Kidney (tissue), 14 donors: ENCODE results near the gene SLC39A3. TPM values are rescaled to one million over a fixed set of nuclear protein-coding genes. Genes with fewer than 3 reads are reported as not detected.

ENCODE experiments used
- DNase-seq, 5 donors: peaks; one replicate each; pipeline ENCODE4 v3.0.0-alpha.2; 2013 to 2020
- FAIRE-seq: peaks from 2 replicates; lab custom pipeline; 2012; peaks lifted over from hg19 to GRCh38; lab: Jason Lieb, UNC
- H3K27ac ChIP-seq, 2 donors: one replicate each; pipeline ENCODE4 v1.7.0; 2013; ENCODE audit warnings: low read depth in 2 of 2, low read length in 2 of 2, inconsistent platforms in 1 of 2
- H3K27me3 ChIP-seq: one replicate; pipeline ENCODE4 v1.7.1; 2013; ENCODE audit warnings: low read length, inconsistent platforms; ENCODE audit not compliant: control insufficient read depth, insufficient read depth
- H3K36me3 ChIP-seq, 3 donors: one replicate each; pipeline versions ENCODE4 v1.7.0 to v1.7.1; 2013; ENCODE audit warnings: low read length in 3 of 3, control low read depth in 1 of 3, inconsistent platforms in 1 of 3; ENCODE audit not compliant: insufficient read depth in 3 of 3, control insufficient read depth in 2 of 3
- H3K4me1 ChIP-seq, 3 donors: one replicate each; pipeline versions ENCODE4 v1.7.0 to v1.7.1; 2013; ENCODE audit warnings: low read length in 3 of 3, inconsistent platforms in 1 of 3, low read depth in 1 of 3; ENCODE audit not compliant: control insufficient read depth in 2 of 3, insufficient read depth in 2 of 3
- H3K4me3 ChIP-seq, 3 donors: one replicate each; pipeline versions ENCODE4 v1.7.0 to v1.8.1; 2013; ENCODE audit warnings: low read length in 3 of 3, control low read depth in 1 of 3, inconsistent platforms in 1 of 3
- H3K9ac ChIP-seq, 3 donors: one replicate each; pipeline versions ENCODE4 v1.7.0 to v1.7.1; 2013; ENCODE audit warnings: low read length in 3 of 3, control low read depth in 1 of 3, inconsistent platforms in 1 of 3
- H3K9me3 ChIP-seq, 3 donors: one replicate each; pipeline versions ENCODE4 v1.7.0 to v1.7.1; 2013; ENCODE audit warnings: low read length in 3 of 3, control low read depth in 1 of 3, inconsistent platforms in 1 of 3; ENCODE audit not compliant: control insufficient read depth in 2 of 3, insufficient read depth in 1 of 3
- intact Hi-C: fragments of 100-400 bp; cut with DNase I; formaldehyde crosslinking; loops from one replicate; pipeline ENCODE4 v1.11.1; 2022
- polyA plus RNA-seq: library from polyadenylated mRNA; stranded (reverse); fragments of 350-450 nt; fragmentation: Illumina TruSeq; extraction: RNeasy Lipid Tissue Mini Kit (QIAGEN cat#74804); gene quantifications from one replicate; pipeline ENCODE4 v1.2.3, GENCODE V29; 2014; ENCODE audit warnings: low read depth, low replicate concordance; ENCODE audit not compliant: insufficient read depth
- total RNA-seq: library from RNA; stranded (reverse); fragmentation: NEBNext Ultra II Directional; extraction: Animal tissue kit (Norgen Biotek cat#: 25700); gene quantifications from one replicate; pipeline ENCODE4 v1.2.1, GENCODE V29; 2021
- TF ChIP-seq, protein P1 (sequence below): IDR thresholded peaks from 3 replicates; pipeline ENCODE4 v1.5.1; 2012; ENCODE audit warnings: mild to moderate bottlenecking, moderate library complexity, borderline replicate concordance; ENCODE audit not compliant: insufficient read depth; ENCODE audit errors: extremely low read depth
- donor health status: control.
- donor health status: control.
- donor health status: control.
- donor health status: control.
- donor health status: control.
- donor health status: DM: yes; HTN: yes; CAD: no.
- donor health status: Normal renal cell carcinoma (clear cell type).

The SLC39A3 gene
- total and polyA plus RNA-seq, 2 donors from 2014 or later: 31.1 to 38.0 TPM

GRCh38 chr19:2751438-2751830 lies 11.6 kb upstream of the SLC39A3 start:
- Histone ChIP-seq H3K9ac (no peak overlapping the region), H3K4me1 (no peaks in the 10 kb centered on the region), H3K27me3 (no peaks in the 10 kb centered on the region), H3K9me3 (no peaks in the 10 kb centered on the region), H3K36me3 (no peaks in the 10 kb centered on the region), H3K27ac (no peak overlapping the region), H3K4me3 (no peak overlapping the region)
- TF ChIP-seq, protein P1, sequence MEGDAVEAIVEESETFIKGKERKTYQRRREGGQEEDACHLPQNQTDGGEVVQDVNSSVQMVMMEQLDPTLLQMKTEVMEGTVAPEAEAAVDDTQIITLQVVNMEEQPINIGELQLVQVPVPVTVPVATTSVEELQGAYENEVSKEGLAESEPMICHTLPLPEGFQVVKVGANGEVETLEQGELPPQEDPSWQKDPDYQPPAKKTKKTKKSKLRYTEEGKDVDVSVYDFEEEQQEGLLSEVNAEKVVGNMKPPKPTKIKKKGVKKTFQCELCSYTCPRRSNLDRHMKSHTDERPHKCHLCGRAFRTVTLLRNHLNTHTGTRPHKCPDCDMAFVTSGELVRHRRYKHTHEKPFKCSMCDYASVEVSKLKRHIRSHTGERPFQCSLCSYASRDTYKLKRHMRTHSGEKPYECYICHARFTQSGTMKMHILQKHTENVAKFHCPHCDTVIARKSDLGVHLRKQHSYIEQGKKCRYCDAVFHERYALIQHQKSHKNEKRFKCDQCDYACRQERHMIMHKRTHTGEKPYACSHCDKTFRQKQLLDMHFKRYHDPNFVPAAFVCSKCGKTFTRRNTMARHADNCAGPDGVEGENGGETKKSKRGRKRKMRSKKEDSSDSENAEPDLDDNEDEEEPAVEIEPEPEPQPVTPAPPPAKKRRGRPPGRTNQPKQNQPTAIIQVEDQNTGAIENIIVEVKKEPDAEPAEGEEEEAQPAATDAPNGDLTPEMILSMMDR: no peak
- FAIRE-seq (no peak), DNase-seq (no peak)
- intact Hi-C loops: loop anchor here (5.0 kb wide), 1 partner anchor 104 kb away; no protein-coding TSS in a partner anchor

GRCh38 chr19:2750808-2751437 lies 11.1 kb upstream of the SLC39A3 start:
- H3K4me3 ChIP-seq: no peak overlapping the region
- TF ChIP-seq, protein P1: no peak
- H3K27ac ChIP-seq: no peak overlapping the region
- H3K9ac ChIP-seq: no peak overlapping the region
- no peaks in the 10 kb centered on the region for H3K27me3 ChIP-seq
- H3K4me1 ChIP-seq: no peaks in the 10 kb centered on the region
- DNase-seq (no peak), FAIRE-seq (no peak)
- no peaks in the 10 kb centered on the region for H3K9me3 ChIP-seq
- intact Hi-C loops: loop anchor here (5.0 kb wide), 1 partner anchor 104 kb away; no protein-coding TSS in a partner anchor
- H3K36me3 ChIP-seq: no peaks in the 10 kb centered on the region

GRCh38 chr19:2747349-2747748 lies 7.5 kb upstream of the SLC39A3 start:
- intact Hi-C loops: no loop called here

More at GRCh38 chr19:2747349-2747748, 7.5 kb upstream of the SLC39A3 start:
- H3K27ac ChIP-seq: no peak overlapping the region
- H3K9ac ChIP-seq: no peak overlapping the region
- DNase-seq (no peak), FAIRE-seq (no peak)
- H3K9me3 ChIP-seq: no peaks in the 10 kb centered on the region
- no peaks in the 10 kb centered on the region for H3K27me3 ChIP-seq
- H3K4me1 ChIP-seq: no peaks in the 10 kb centered on the region
- TF ChIP-seq, protein P1: no peak
- no peaks in the 10 kb centered on the region for H3K36me3 ChIP-seq
- H3K4me3 ChIP-seq: no peak overlapping the region
